SK-N-MC (cell line): ENCODE data around the gene HDAC4.

ENCODE experiments used
- EZH2 ChIP-seq: fragments of 200-600 bp; sonication (generic); IDR thresholded peaks from one replicate; pipeline ENCODE4 v1.6.1; 2017; ENCODE audit warnings: antibody characterized with exemption
- POLR2AphosphoS5 ChIP-seq: IDR thresholded peaks from 2 replicates; pipeline ENCODE4 v1.6.1; 2012; ENCODE audit warnings: mild to moderate bottlenecking, low read depth, low read length, borderline replicate concordance

- no peak for TF ChIP-seq POLR2AphosphoS5
- TF ChIP-seq EZH2, result no peak
Measured at GRCh38 chr2:239378021-239378917, 22.6 kb downstream of the HDAC4 start.
